KMS-11 (cell line): ENCODE results near the gene MRGPRX1.

Experiments used
- H2AFZ ChIP-seq: fragments of 200-600 bp; sonication (generic); 2 replicates; pipeline ENCODE4 v1.6.1; 2016; ENCODE audit warnings: antibody characterized with exemption, mixed run types, low read depth
- H3K27ac ChIP-seq: fragments of 200-600 bp; sonication (generic); 2 replicates; pipeline ENCODE4 v1.6.1; 2016; ENCODE audit warnings: mild to moderate bottlenecking, mixed run types
- H3K27me3 ChIP-seq: fragments of 200-600 bp; sonication (generic); 2 replicates; pipeline ENCODE4 v1.6.1; 2017; ENCODE audit warnings: mild to moderate bottlenecking, low read depth, mixed run types, moderate library complexity; ENCODE audit not compliant: insufficient read depth
- H3K36me3 ChIP-seq: fragments of 200-600 bp; sonication (generic); 2 replicates; pipeline ENCODE4 v1.6.1; 2017; ENCODE audit warnings: mild to moderate bottlenecking, mixed run types; ENCODE audit not compliant: insufficient read depth
- H3K4me1 ChIP-seq: fragments of 200-600 bp; sonication (generic); 2 replicates; pipeline ENCODE4 v1.6.1; 2016; ENCODE audit warnings: mild to moderate bottlenecking, low read depth, mixed run types; ENCODE audit not compliant: poor library complexity, severe bottlenecking
- H3K4me2 ChIP-seq: fragments of 200-600 bp; sonication (generic); 2 replicates; pipeline ENCODE4 v1.7.0; 2016; ENCODE audit warnings: mild to moderate bottlenecking, mixed run types
- H3K4me3 ChIP-seq: fragments of 200-600 bp; sonication (generic); IDR thresholded peaks from 2 replicates; pipeline ENCODE4 v1.6.1; 2017; ENCODE audit warnings: low read depth, low read length, mixed read lengths; ENCODE audit not compliant: insufficient read depth
- H3K79me2 ChIP-seq: fragments of 200-600 bp; sonication (generic); 2 replicates; pipeline ENCODE4 v1.6.1; 2016; ENCODE audit warnings: low read depth, mixed run types; ENCODE audit not compliant: insufficient read depth
- H3K9ac ChIP-seq: fragments of 200-600 bp; sonication (generic); 2 replicates; pipeline ENCODE4 v1.6.1; 2016; ENCODE audit warnings: mild to moderate bottlenecking, mixed run types
- H4K20me1 ChIP-seq: fragments of 200-600 bp; sonication (generic); 2 replicates; pipeline ENCODE4 v1.6.1; 2016; ENCODE audit warnings: mild to moderate bottlenecking, mixed run types; ENCODE audit not compliant: insufficient read depth
- TF ChIP-seq, protein P1 (sequence below): fragments of 200-600 bp; sonication (generic); conservative IDR thresholded peaks from 2 replicates; pipeline ENCODE4 v1.6.1; 2017; ENCODE audit warnings: low read depth, mild to moderate bottlenecking, antibody characterized with exemption, low read length, moderate library complexity, mixed read lengths

Gene MRGPRX1

DNA sequence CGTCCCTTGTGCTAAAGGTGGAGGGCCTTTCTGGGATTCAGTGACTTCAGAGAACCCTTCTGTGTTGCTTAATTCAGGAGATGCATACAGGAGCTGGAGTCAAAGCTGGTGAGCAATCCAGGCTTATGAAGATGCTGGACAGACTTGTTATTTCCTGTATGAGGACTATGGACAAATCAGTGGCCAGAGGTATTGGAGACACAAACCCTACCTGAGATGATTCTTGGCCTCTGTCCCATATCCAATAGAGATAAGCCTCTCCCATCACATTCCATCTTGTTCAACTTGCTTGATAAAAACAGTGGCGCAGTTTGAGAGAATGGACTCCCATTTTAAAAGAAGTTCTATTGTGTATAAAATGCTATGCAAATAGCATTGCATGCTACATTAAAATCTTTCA, at the start of gene MRGPRX1:
Gene MRGPRX1, minus strand, starts transcription at position 101 of the 400 bp plus-strand sequence. CDS start 4,630 bp downstream, outside the sequence.
- H3K4me2 ChIP-seq = no peak within 1 kb of the TSS
- H3K36me3 ChIP-seq = no peaks in the 10 kb centered on the region
- no peaks in the 10 kb centered on the region for H3K27me3 ChIP-seq
- no peak within 1 kb of the TSS for H3K9ac ChIP-seq
- no peak within 1 kb of the TSS for H3K27ac ChIP-seq
- H3K4me3 ChIP-seq = no peak within 1 kb of the TSS
- H2AFZ ChIP-seq = no peak within 1 kb of the TSS
- TF ChIP-seq, protein P1, sequence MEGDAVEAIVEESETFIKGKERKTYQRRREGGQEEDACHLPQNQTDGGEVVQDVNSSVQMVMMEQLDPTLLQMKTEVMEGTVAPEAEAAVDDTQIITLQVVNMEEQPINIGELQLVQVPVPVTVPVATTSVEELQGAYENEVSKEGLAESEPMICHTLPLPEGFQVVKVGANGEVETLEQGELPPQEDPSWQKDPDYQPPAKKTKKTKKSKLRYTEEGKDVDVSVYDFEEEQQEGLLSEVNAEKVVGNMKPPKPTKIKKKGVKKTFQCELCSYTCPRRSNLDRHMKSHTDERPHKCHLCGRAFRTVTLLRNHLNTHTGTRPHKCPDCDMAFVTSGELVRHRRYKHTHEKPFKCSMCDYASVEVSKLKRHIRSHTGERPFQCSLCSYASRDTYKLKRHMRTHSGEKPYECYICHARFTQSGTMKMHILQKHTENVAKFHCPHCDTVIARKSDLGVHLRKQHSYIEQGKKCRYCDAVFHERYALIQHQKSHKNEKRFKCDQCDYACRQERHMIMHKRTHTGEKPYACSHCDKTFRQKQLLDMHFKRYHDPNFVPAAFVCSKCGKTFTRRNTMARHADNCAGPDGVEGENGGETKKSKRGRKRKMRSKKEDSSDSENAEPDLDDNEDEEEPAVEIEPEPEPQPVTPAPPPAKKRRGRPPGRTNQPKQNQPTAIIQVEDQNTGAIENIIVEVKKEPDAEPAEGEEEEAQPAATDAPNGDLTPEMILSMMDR = no peak
- no peaks in the 10 kb centered on the region for H4K20me1 ChIP-seq
- H3K4me1 ChIP-seq = no peaks in the 10 kb centered on the region
- H3K79me2 ChIP-seq = no peaks in the 10 kb centered on the region

DNA sequence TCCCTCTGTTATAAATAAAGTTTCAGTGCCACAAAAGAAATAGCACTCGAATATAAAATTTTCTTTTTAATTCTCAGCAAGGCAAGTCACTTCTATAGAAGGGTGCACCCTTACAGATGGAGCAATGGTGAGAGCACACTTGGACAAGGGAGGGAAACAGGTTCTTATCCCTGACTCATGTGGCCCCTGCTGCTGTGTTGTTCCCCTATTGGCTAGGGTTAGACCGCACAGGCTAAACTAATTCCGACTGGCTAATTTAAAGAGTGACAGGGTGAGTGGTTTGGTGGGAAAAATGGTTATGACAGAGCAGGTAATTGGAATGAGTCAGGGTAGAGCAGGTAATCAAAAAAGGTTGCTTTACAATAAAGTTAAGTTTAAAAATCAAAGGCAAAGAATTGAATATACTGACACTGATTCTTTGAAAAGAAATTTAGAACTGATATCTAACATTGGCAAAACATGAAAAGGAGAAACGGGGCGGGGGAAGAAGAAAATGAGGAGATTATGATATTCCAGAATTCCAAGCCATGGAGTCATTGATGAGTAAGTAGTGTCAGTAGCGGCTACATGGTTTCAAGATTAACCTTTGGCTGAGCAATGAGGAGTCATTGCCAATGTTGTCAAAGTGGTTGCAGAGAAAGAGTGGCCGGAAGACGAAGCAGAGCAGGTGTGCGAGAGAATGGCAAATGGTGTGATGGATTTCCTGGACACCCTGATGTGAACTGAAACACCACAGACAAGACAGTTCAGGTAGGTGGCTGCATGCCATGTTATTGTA, 48.4 kb upstream of the MRGPRX1 start:
- Histone ChIP-seq H4K20me1 (no peaks in the 10 kb centered on the region), H3K27ac (no peak overlapping the region), H3K27me3 (no peaks in the 10 kb centered on the region), H3K4me1 (no peaks in the 10 kb centered on the region), H3K9ac (no peak overlapping the region), H3K79me2 (no peaks in the 10 kb centered on the region), H3K4me3 (no peak overlapping the region), H3K4me2 (no peak overlapping the region), H2AFZ (no peak overlapping the region), H3K36me3 (no peaks in the 10 kb centered on the region)
- TF ChIP-seq, protein P1 = no peak

GRCh38 chr11:18986744-18987143, 47.5 kb upstream of the MRGPRX1 start:
- H2AFZ ChIP-seq = no peak overlapping the region
- H3K4me3 ChIP-seq = no peak overlapping the region
- H3K79me2 ChIP-seq = no peaks in the 10 kb centered on the region
- no peak overlapping the region for H3K27ac ChIP-seq
- H3K9ac ChIP-seq = no peak overlapping the region
- no peaks in the 10 kb centered on the region for H3K36me3 ChIP-seq
- no peaks in the 10 kb centered on the region for H3K4me1 ChIP-seq
- no peaks in the 10 kb centered on the region for H4K20me1 ChIP-seq
- no peaks in the 10 kb centered on the region for H3K27me3 ChIP-seq
- H3K4me2 ChIP-seq = no peak overlapping the region
- TF ChIP-seq, protein P1 = no peak

GRCh38 chr11:18981897-18982296, 42.7 kb upstream of the MRGPRX1 start:
- Histone ChIP-seq H2AFZ (no peak overlapping the region), H3K27ac (no peak overlapping the region), H3K79me2 (no peaks in the 10 kb centered on the region), H3K27me3 (no peaks in the 10 kb centered on the region), H4K20me1 (no peaks in the 10 kb centered on the region), H3K4me3 (no peak overlapping the region), H3K36me3 (no peaks in the 10 kb centered on the region), H3K4me2 (no peak overlapping the region), H3K9ac (no peak overlapping the region), H3K4me1 (no peaks in the 10 kb centered on the region)
- TF ChIP-seq, protein P1 = no peak
